GDM1 (cell line): ENCODE results near the gene C5orf52.
A peak's percentile ranks its signal among the peaks of the same experiment; 100 is the strongest.
"Not testable (repeated sequence)": the region's sequence is repeated elsewhere in the genome, so short reads cannot be mapped to it uniquely, and the experiment has no call there.

Experiments used
- DNase-seq: peaks from one replicate; lab custom pipeline; 2025; lab: John Stamatoyannopoulos, UW

Gene C5orf52

DNA sequence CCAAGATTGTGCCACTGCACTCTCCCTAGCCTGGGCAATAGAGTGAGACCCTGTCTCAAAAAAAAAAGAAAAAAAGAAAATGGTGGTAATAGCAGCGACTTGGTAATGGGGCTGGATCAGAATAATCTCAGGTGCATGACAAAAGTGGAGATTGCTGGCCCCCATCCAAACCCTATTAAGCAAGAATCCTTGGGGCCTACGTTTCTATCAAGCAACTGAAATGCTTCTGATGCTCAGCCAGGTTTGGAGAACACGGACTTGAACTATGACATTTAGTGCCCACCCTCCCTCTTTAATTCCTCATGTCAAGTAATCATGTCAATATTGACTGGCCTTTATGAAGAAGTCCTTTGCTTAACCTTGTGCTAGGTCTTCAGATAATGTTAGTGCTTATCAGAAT is 6.6 kb downstream of the C5orf52 start:
- DNase-seq = no peak

DNA sequence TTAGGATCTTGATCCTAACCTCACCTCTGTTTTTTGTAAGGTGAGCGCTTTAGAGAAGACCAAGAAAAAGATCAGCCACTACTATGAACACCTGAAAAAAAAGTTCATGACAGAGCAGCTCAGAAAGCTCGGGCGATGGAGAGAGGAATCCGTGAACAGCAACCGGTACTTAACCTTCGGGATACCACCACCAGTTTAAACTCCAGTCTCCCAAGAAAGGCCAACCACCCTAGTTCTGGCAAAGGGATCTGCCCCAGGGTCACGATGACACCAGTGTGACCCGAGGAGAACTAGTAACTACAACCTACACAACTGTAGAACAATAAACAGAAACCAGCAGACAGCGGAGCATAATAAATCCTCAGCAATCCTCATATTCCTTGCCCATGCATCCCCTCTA is 8.5 kb downstream of the C5orf52 start:
- DNase-seq = no peak

DNA sequence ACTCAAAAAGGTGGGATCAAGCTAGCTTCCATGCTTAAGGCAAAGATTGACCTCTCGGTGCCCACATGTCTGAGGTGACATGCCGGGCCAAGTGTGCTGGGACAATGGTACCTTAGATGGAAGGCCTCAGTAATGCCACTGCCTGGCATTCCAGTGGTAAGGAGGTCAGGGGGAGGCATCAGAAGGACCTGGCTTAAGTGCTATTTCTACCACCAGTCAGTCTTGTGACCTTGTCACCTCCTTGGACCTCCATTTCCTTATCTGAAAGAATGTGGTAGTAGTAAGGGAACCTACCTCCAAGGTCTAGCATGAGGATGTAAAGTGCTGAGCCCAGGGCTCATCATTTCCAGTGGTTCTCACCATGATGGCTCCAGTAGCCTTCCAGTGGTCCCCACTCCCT is 8.9 kb downstream of the C5orf52 start:
- DNase-seq = no peak

DNA sequence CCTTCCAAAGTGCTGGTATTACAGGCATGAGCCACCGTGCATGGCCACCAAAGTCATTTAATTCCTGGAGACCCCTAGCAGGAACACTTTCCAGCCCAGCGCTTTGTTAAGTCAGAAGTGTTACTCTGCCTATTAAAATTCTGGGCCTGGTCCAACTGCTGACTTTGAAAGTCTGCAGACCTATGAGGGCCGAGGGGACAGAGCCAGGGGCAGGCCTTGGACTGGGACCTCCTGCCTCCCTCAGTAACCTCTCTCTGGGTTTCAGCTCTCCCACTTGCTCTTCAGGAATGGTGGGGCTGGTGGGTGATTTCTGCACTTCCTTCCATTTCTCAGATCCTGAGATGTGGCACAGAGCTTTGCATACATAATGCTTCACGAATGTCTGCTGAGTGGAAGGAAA is 9.7 kb downstream of the C5orf52 start:
- no peak for DNase-seq

DNA sequence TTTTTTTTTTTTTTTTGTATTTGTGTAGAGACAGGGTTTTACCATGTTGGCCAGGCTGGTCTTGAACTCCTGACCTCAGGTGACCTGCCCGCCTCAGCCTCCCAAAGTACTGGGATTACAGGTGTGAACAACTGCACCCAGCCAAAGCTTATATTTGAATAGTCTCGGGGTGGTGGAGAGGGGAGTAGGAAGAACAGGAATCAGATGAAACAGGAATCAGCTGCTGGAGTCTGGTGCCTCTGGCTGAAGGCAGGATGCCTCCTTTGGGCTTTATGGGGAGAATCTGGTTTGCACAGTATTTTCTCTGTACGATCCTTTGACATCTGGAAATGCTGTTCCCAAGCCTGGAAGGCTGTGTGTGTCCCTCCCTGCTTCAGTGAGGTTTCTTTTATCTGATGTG is 10.9 kb downstream of the C5orf52 start:
- no peak for DNase-seq

- DNase-seq = not testable (repeated sequence)
Measured at GRCh38 chr5:157686276-157687197, 15.2 kb downstream of the C5orf52 start.

DNA sequence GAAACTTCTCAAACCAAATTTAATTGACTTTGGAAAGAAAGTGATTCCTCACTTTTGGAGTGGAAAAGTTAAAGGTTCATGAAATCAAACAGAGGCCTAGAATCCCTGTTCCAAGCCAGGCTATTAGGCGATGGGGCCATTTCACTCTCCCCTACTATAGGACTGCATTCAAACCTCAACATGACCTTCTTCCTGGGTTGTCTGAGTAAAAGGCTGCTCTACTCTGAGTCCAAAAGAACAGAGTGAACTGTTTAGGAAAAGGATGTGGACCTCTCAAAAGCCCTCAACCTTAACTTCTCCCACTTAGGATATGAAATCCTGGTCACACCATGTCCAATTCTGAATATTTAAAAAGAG is 15.8 kb downstream of the C5orf52 start:
- no peak for DNase-seq

GRCh38 chr5:157689942-157690689 is 18.8 kb downstream of the C5orf52 start:
- no peak for DNase-seq

DNA sequence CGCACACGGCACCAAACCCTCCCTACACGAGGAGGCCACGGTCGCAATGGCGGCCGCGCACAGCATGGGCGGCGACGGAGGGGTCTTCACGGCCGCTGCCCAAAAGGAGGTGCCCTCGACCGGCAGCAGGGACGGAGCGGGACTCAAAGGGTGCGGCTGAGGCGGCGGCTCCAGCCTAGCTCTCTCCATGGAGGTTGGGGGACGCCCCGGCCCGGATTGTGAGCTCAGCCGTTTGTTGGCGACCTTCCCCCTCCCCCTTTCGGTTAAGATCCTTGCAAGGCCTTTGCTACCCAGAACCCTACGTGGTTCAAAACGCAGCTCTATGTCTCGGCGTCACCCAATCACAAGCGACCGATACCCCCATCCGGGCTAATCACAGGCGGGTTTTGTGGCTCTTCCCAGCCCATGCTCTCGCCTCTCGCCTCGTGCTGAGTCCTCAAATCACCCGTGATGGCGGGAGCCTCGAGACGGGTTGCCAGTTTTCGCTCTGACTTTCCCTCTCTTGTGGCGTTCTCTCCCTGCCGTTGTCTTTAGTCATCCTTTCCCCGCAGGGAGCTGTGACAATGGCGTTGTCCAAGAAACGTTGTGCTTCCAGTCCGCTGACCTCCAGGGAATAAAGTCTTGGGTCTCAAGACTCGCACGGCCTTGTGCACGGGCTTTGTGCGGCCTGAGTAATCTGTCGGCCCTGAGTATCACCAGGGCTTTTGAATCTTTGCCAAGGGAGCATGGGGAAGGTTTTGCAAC is 19.5 kb downstream of the C5orf52 start:
- DNase-seq = no peak

- DNase-seq = not testable (repeated sequence)
Measured at GRCh38 chr5:157693816-157694215, 22.5 kb downstream of the C5orf52 start.

- not testable (repeated sequence) for DNase-seq
Measured at GRCh38 chr5:157696154-157696553, 24.8 kb downstream of the C5orf52 start.

DNA sequence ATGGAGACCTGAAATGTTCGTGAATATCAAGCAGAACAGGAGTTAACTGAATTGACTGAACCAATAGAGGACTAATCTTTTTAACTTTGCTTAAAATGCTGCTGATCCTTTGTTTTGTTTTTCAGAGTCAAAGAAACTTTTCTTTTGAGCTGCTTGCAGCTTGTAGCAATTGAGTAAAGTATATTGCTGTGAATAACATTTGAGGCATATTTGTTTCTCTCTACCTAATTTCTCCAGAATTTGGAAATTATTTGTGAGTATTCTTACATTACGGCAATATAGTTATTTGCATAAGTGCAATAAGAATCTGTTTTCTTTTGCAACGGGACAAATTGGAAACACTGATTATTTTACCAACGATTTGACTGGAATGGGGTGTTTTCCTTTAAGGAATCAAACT is 27.3 kb downstream of the C5orf52 start:
- DNase-seq = not testable (repeated sequence)

DNA sequence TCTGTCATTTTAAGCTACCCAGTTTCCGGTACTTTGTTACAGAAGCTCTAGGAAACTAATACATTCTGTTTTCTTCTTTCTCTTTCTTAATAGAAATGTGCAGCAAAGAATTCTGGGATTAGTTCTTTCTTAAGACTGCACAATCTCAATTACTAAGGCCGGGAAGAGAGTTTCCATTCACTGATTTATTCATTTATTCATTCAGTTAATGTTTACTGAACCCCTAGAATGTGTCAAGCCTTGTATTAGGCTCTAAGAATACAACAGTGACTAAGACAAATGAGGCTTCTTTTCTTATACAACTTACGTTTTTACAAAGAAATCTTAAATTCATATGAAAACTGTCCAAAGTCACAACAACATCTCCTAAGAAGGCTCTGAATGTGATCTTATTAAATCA is 32.4 kb downstream of the C5orf52 start:
- DNase-seq = no peak

- DNase-seq = no peak
Measured at GRCh38 chr5:157708866-157709265, 37.5 kb downstream of the C5orf52 start.

DNA sequence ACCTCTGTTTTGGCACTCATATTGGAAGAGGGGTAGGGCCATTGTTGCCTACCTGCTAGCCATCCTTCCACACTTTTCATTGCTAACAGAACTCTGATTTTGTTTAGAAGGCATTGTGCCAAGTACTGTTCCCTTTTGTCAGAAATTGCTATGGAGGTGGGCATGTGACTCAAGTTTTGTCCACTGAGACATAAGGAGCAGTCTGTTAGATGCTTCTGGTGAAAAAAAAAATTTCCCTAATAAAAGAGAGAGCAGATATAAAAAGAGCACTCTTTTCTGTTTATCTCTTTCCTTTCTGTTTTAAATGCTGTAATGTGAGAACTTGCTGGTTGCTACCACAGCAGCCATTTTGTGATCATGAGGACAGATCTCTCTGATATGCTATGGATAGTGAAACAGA is 38.0 kb downstream of the C5orf52 start:
- DNase-seq = no peak

DNA sequence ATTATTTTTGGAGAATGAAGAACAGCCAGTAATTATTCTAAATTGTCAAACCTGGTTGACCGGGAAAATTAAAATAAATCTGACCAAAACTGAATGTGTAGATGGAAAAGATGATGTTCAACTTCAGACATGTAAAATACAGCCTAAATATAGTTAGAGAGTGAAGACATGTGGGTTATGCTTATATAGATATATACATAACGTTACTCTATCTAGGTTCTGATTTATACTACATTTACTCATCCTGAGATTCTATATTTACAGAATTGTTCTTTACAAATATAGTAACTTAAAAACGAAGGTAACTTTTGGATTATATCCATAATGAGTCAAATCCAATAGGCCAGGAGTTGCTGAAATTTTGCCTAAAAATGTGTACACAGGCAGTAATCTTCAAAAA is 39.1 kb downstream of the C5orf52 start:
- no peak for DNase-seq

DNA sequence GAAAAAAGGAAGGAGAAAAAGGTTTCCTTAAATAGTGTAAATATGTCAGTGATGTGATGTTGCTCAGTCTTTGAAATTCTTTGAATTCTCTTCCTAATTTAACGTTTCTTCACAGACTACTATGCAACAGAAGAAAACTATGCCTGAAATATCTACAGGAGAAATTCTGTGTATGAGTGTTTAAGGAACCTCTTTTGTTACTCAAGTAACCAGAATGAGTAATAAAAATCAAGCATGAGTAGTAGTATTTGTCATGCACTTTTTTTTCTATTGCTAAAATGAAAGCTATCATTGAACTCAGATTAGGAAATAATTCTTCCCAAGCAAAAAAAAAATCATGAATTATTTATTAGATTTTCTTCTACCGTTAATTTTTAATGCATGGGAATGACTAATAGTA is 39.5 kb downstream of the C5orf52 start:
- no peak for DNase-seq

DNA sequence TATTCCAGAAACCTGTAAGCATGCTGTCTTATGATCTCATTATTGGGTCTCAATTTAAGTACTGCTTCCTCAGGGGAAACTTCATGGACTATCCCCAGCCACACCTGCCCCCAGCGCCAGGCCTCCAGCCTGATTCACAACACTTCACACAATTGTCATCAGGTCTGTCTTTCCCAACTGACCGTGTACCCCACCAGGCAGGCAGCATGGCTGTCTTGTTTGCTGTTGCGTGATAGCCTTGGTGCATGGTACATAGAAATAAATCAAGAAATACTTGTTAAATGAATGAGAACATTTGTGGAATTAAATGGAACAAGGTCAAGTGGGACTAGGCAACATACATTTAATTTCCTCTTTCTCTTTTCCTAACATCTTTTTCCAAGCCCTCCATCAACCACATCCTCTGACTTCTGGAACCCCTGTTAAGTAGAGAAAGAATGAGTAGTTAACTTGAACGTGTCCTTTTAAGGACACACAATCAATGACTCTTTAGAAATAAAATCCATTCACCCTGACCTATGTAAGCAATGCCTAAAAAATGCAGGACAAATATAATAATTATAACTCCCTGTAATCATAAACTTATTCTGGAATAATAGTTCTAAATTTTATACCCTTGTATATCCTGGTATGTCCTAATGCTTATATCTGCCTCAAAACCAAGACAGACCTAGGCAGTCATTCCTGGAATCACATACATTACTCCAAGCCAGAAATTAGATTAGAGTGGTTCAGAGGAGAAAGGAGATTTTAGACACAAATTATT is 42.7 kb downstream of the C5orf52 start:
- no peak for DNase-seq

- DNase-seq = no peak
Measured at GRCh38 chr5:157714596-157714864, 43.2 kb downstream of the C5orf52 start.

- peak; percentile 19 for DNase-seq
Measured at GRCh38 chr5:157718519-157718918, 47.2 kb downstream of the C5orf52 start.

DNA sequence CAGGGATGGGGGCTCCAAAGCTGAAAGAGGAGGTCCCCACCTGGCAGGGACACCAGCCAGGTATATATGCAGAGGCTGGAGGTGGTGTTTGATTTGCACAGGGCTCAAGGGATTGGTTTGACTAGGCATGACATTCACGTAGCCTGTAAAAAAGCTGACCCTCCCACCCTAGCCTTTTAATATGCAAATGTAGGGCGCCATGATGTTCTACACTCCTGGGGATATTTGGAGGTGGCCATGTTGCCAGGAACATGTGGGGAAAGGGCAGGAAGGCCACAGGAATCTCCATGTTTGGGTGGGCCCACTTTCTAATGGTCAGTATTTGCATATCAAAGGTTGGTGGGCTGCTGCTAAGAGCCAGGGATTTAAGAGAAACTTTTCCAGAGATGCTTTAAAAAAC is 47.9 kb downstream of the C5orf52 start:
- no peak for DNase-seq

DNA sequence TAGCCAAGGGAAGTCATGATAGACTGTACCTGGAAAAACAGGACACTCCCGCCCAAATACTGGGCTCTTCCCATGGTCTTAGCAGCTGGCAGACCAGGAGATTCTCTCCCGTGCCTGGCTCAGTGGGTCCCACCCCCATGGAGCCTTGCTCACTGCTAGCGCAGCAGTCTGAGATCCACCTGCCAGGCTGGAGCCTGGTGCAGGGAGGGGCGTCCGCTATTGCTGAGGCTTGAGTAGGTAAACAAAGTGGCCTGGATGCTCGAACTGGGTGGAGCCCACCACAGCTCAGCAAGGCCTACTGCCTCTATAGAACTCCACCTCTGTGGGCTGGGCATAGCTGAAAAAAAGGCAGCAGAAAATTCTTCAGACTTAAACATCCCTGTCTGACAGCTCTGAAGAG is 49.8 kb downstream of the C5orf52 start:
- no peak for DNase-seq
